Activated CD4-positive, CD25-positive, alpha-beta regulatory T cell treated with anti-CD3 and anti-CD28 coated beads, Interleukin-2, amount 50 U/mL, for 16 hours (primary cell): ENCODE results near the gene ABLIM1.

Experiments
- DNase-seq: peaks from one replicate; pipeline ENCODE4 v3.0.0-alpha.2; 2020; ENCODE audit warnings: low read depth, low spot score

ABLIM1 gene

GRCh38 chr10:114489521-114490310 lies 168.4 kb downstream of the ABLIM1 start:
- no peak for DNase-seq

GRCh38 chr10:114487815-114488536 lies 170.1 kb downstream of the ABLIM1 start:
- DNase-seq = no peak

- DNase-seq = no peak
These were observed 170.9 kb downstream of the ABLIM1 start for GRCh38 chr10:114486938-114487814.

GRCh38 chr10:114485696-114486400 lies 172.2 kb downstream of the ABLIM1 start:
- DNase-seq = no peak

- DNase-seq = no peak
These were observed 174.5 kb downstream of the ABLIM1 start for GRCh38 chr10:114483575-114483974.

GRCh38 chr10:114482480-114483304 lies 175.4 kb downstream of the ABLIM1 start:
- DNase-seq = no peak

- no peak for DNase-seq
These were observed 177.0 kb downstream of the ABLIM1 start for GRCh38 chr10:114481055-114481454.

GRCh38 chr10:114479836-114480235 lies 178.2 kb downstream of the ABLIM1 start:
- DNase-seq = no peak

- DNase-seq = no peak
These were observed 178.8 kb downstream of the ABLIM1 start for GRCh38 chr10:114479307-114479706.

- no peak for DNase-seq
These were observed 179.8 kb downstream of the ABLIM1 start for GRCh38 chr10:114478281-114478680.

- no peak for DNase-seq
These were observed 180.8 kb downstream of the ABLIM1 start for GRCh38 chr10:114477285-114477684.

GRCh38 chr10:114474989-114475388 lies 183.1 kb downstream of the ABLIM1 start:
- DNase-seq = no peak

GRCh38 chr10:114473776-114474175 lies 184.3 kb downstream of the ABLIM1 start:
- DNase-seq = no peak

GRCh38 chr10:114472877-114473253 lies 185.2 kb downstream of the ABLIM1 start:
- no peak for DNase-seq

- no peak for DNase-seq
These were observed 185.9 kb downstream of the ABLIM1 start for GRCh38 chr10:114471906-114472876.

- peak; percentile 44 for DNase-seq
These were observed 186.8 kb downstream of the ABLIM1 start for GRCh38 chr10:114470956-114471905.

- no peak for DNase-seq
These were observed 187.7 kb downstream of the ABLIM1 start for GRCh38 chr10:114470361-114470760.

- no peak for DNase-seq
These were observed 199.1 kb downstream of the ABLIM1 start for GRCh38 chr10:114458955-114459354.
